Colon (tissue), 2 donors: ENCODE measurements around the gene CARMIL1.

Experiments used
- FAIRE-seq: peaks from 2 replicates; lab custom pipeline; 2012; peaks lifted over from hg19 to GRCh38; lab: Jason Lieb, UNC
- donor health status: control.
- donor health status: control.

CARMIL1 gene

DNA sequence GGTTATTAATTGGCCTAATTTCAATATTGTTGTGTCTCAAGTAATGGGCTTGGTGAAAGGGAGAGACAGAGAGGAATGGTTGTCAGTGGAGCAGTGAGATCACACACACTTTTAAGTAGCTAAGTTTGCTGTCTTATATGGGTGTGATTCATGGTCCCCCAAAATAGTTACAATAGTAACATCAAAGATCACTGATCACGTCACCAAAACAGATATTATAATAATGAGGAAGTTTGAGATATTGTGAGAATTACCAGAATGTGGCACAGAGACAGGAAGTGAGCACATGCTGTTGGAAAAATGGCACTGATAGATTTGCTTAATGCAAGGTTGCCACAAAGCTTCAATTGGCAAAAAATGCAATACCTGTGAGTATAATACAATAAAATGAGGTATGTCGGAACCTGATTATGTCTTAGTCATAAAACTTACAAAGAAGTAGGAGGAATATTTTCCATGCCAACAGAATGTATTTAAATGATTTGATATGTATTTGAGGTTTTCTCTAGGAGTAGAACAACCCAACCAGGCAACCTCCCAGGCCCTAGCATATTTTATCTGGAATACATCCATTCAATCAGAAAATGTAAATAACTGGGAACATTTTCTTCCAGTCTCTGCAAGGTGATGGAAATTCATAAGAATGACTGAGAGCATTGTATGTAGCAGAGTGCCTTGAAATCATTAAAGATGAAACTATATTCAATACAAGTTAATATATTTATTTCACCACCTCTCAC is 167.8 kb downstream of the CARMIL1 start:
- no peak for FAIRE-seq

DNA sequence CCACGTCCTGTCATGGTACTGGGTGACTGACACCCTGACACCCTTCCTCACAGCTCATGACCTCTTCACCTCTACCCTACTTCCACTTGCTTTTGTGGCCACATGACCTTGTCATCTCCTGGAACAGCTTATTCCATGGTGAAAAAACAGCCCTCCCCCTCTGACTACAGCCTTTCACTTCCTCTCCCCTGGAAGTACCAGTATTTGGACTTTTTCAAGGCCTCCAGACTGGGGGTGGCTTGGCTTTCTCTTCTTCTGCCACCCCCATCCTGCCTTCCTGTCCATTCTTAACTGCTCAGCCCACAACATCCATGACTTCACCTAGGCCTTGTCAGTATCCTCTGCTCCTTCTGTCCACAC is 168.4 kb downstream of the CARMIL1 start:
- FAIRE-seq = no peak

DNA sequence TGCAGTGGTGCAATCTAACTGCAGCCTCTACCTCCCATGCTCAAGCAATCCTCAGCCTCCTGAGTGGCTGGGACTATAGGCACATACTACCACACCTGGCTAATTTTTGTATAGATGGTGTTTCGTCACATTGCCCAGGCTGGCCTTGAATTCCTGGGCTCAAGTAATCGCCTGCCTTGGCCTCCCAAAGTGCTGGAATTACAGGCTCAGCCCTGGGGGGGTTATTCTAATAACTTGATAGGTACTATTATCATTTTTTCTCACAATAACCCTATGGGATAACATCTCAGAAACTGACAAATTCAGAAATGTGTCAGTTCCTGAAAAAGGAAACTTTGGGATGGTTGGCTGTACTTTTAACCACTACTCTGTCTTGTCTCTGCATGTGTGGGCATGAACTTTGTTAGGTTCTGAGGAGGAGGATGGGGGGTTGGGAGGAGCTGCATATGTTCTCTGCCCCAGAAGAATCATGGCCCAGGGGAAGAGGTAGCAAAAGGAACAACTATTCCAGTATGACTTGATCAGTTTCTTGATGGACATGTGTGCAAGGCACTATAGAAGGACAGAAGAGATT is 169.9 kb downstream of the CARMIL1 start:
- FAIRE-seq = no peak

DNA sequence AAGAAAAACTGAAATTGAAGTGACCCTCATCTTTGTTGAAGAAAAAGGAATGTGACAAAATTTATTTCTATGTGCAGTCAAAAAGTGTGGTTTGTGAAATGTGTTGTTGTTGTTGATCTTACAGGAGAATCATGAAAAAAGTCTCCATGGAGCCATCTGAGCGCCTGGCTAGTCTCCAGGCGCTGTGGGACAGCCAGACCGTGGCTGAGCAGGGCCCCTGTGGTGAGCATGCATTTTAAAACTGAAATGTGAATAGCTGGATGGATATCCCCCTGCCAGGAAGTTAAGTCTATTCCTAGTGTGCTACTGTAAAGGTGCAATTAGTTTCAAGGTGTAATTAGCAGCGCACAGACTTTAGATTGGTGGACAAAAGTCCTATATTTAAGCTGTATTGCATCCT is 170.6 kb downstream of the CARMIL1 start:
- no peak for FAIRE-seq

DNA sequence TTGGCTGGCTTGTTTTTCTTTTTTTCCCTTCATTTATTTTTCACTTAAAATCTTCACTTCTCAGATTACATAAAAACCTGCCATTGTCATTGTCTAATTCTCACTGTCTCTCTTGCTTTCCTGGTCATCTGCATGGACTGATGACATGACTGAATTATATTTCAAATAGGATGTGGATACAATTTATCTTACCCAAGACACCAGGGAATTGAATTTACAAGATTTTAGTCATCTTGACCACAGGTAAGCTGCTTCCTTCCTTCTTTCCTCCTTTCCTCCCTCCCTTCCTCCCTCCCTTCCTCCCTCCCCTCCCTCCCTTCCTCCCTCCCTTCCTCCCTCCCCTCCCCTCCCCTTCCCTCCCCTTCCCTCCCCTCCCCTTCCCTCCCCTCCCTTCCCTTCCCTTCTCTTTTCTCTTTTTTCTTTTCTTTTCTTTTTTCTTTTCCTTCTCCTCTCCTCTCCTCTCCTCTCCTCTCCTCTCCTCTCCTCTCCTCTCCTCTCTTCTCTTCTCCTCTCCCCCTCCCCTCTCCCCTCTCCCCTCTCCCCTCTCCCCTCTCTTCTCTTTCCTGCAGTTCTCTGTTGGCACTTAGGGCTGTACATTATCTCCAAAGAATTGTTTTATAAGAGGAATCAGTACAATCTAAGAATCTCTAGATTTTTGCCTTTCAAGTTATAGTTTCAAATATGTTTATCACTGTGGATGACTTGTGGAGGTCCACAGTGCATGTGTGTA is 171.5 kb downstream of the CARMIL1 start:
- no peak for FAIRE-seq

DNA sequence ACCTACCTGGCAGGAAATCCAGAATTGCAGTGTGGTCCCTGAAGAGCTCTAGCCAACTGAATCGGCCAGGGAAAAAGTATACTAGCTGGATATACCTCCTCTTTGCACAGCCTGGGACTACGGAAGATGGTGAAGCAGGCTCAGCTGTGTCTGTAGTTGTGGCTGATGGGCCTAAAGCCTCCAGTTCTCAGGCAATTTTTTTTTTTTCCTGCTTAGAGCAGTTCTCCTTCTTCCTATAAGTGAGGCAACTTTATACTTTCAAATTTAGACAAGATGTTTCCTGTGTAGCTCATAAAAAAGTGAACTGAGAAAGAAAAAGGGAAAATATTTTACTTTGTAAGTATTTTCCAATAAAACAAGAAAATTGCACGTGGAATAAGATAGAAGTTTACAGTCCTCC is 172.9 kb downstream of the CARMIL1 start:
- no peak for FAIRE-seq

DNA sequence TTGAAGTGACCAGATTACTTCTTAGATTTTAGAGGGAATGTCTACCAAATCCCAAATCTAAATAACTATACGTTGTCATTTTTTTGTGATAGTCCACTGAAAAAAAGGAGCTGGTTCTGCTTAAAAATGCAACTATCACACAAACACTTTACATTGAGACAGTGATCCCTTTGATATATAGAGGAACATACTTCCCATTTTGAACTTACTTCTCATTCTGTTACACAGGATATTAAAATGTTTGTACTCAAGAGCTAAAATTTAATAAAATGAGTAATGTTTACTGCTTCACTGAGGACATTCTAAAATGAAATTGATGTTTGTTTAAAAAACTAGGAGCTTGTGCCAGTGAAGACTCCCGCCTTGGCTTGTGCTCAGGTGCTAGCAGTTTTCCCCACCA is 174.1 kb downstream of the CARMIL1 start:
- no peak for FAIRE-seq

DNA sequence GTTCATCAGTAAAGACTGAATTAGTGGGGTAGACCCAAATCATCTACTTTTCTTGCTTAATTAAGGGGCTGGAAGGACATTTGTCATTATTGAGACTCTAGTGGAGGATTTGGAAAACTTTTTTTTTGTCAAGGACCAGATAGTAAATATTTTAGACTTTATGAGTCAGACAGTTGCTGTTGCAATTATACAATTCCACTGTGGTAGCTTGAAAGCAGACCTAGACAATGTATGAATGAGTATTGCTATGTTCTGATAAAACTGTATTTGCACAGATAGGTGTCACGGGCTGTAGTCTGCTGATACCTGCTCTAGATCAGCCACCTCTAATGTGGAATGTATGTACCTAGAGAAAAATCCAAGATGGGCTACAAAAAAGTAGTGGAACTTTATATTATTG is 175.0 kb downstream of the CARMIL1 start:
- FAIRE-seq = no peak

DNA sequence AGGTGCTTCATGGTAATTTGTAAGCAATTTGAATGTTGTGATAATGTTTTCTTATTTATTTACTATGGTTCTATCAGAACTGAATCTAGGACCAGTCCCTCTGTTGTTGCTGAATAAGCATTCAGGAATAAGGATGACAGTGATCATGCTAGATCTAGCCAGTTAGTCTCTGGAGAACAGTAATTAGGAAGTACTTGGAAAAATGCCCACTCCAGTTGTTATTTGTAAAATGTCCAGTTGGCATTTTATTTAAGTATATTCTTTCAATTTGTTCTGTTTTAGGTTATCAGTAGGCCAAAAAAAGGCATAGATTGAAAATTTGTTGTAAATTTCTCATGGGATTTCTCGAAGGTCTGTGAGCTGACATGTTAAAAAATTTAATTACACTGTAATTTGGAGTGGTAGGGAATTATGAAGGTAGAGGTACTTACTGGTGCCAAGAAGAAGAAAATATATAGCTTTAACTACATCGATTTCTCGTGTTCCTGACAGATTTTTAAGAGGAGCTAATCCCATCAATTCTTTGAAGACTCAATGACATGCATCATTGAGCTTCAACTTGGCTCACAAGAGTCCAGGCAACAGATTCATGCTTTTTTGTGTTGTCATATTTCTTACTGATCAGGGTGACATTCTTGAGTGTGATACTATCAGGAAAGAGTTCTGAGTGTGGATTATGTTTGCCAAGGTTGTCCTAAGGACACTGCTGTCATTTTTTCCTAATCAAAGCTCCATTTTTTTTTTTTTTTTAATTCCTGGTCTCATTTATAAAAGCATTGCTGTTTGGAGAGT is 177.3 kb downstream of the CARMIL1 start:
- no peak for FAIRE-seq

DNA sequence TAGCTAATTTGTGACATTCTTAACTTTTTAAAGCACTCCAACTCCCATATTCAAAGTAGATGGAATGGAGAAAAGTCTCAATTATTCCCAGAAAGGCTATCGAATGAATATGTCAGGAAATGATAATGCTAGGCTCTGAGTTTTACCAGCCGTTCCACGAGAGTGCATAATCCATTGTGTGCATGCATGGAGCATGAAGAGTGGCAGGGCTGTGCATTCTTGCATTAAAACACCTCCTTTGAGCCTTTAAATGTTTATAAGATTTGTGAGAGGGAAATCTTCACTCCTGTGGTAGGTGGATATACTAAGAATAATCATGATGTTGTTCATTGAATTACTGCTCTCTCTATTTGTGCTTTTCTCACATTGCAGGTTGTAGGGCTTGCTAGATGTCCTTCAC is 178.3 kb downstream of the CARMIL1 start:
- FAIRE-seq = no peak

DNA sequence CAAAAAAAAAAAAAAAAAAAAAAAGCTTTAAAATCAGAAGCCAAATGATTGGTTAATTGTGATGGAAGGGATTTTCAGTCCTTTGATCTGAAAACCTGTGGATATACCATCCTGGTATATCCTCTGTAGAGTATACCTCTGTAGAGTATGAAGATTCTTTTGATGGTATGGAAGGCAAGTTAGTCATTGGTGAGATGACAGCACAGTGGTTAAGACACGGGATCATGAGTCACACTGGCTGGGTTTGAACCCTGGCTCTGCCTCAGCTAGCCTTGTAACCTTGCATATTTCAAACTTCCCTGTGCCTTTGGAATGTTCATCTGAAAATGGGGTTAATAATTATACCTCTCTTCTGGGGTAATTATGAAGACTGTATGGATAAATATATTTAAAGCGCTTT is 179.3 kb downstream of the CARMIL1 start:
- FAIRE-seq = no peak

DNA sequence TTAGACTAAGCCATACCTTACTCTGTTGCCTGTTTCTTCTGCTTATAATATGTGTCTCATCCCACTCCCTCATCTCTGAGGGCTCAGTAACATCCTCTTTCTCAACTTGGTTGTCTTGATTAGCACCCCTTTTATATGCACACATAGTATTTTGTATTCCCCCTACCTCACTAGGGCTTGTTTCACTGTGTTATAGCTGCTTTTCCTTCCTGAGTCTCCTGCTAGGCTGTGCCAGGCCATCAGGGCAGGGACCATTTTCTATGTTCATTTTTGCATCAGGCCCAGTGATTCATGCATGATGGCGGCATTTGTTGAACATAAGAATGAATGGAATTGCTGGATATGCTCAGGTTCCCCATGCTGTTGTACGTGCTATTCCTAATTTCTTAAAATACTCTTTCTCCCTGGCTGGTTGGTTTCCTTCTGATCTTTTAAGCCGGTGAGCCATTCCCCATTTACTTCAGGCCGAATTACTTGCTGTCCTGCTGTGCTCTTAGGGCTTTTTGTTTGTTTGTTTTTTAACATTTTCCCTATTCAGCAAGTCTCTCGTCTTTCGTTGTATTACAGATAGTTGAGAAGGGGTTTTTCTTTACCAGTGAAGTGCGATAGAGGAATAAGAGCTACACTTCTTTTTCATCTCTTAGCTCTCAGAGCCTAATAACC is 183.2 kb downstream of the CARMIL1 start:
- no peak for FAIRE-seq

DNA sequence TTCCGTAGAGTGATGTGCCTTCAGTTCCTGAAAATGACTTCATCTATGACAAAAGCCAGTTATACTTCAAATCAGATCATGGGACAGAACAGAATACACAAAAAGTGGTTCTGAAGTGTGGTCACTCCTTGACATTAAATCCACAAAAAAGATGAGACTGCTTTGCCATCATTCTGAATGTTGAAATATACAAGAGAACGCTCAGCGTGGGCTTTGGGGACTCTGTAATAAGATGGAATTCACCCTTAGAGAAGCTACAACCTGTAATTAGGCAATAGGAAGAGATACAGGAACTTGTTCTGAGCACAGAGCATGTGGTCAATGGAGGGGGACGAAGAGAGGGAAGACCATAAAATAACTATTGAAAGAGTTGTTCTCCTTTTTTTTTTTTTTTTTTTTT is 184.3 kb downstream of the CARMIL1 start:
- no peak for FAIRE-seq

DNA sequence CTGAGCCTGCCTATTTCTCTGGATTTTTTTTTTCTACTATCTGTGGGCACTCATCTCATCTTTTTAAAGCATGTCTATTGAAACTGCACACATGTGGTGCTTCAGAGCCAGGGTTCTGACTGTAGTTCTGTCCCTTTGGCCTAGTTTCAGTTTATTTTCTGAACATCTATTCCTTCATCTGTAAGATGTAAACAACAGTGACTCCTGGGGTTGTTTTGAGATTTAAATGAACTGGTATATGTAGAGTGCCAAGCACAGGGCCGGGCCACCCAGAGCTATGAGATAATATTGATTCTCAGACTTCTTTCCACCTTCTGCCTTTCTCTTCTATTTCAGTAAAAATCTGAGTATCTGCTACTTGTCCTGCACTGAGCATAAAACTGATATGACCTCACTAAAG is 185.1 kb downstream of the CARMIL1 start:
- FAIRE-seq = no peak

DNA sequence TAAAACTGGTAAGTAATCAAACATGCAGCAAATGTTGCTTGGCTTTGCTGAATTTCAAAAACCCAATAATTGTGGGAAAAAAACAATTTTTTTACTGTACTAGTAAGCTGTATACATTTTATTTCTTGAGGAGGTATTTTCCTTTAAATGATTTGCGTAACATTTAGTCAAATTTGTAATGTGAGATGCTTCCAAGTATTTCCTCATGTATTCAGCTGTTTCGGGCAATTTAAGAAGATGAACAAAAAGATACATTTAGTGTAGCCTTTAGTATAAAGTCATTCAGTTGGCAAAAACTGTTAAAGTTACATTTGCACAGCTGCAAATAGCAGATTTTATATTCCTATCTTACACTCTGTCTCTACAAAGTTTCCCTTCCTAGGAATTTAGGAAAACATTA is 186.8 kb downstream of the CARMIL1 start:
- FAIRE-seq = no peak

DNA sequence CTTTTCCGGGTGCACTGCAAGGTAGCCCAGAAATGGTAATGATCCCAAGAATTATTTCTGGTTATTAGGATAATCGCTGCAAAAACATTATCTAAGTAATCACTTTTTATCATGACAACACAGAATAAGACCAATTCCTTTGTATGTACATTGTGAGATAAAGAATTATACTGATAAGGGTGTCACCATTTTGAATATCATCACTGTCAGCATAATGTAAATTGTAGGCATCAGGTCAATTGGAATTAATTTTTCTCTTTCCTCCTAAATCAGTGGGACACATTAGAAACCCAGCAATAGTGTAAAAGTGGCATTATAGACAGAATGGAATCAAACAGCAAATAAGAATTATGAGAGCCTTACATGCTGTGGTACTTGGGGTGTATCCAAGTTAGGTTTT is 189.7 kb downstream of the CARMIL1 start:
- no peak for FAIRE-seq

DNA sequence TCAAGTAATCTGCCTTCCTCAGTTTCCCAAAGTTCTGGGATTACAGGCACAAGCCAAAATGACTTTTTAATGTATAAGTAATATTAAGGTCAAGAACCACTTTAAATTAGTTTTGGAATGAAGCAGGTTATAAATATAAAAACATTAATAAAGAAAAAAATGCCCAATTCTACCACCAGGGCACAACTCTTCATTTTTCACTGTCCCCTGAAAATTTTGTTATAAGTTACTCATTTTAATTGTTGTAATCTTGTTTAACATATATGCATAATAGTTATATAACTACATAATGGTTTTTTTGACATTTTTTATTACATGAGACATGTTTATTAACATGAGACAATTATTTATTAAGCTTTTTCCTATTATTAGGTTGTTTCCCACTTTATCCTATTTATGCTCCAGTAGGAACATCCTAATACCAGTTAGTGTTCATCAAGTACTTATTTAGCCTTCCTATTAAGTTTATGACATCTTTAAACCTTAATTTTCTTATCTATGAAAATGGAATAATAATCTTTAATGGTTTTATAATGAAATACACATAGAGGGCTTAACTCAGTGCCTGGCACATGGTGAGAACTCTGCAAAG is 190.7 kb downstream of the CARMIL1 start:
- no peak for FAIRE-seq

DNA sequence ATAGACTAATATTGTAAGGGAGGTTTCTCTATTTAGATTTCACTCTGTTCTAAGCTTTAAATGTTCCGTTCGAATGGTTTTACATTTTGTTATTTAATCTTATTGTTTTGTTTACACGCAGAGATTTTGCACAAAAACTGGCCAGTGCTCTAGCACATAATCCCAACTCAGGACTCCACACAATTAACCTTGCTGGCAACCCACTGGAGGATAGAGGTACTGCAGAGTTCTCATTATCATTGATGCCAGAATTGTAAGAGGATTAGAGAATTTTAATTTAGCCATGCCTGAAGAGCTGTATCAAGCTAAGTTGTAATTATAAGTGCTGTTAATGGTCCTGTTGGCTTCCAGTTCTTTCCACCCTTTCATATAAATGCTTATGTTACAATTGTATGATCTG is 193.1 kb downstream of the CARMIL1 start:
- FAIRE-seq = no peak

DNA sequence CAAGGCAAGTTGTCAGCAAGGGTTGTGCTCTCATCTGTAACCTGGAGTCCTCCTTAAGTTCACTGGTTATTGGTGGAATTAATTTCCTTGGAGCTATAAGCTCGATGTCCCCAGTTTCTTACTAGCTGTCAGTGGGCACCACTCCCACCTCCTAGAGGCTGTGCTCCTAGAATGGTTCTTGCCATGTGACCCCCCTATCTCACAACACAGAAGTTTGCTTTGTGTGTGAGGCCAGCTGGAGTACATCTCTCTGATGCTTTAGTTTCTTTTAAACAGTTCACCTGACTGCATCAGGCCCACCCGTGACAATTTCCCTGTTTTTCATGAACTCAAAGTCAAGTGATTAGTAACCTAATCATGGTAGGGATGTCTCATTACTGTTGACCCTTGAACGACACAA is 193.7 kb downstream of the CARMIL1 start:
- no peak for FAIRE-seq

DNA sequence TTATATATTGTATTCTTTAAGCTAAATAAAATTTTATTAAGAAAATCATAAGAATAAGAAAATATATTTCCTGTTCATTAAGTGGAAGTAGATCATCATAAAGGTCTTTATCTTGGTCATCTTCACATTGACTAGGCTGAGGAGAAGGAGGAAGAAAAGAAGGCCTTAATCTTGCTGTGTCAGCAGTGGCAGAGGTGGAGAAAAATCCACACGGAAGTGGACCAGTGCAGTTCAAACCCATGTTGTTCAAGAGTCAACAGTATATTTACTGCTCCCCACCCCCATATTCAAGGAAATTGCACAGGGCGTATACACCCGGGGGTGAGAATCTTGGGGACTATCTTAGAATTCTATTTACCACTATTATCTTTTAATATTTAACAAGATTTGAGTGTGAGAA is 194.3 kb downstream of the CARMIL1 start:
- no peak for FAIRE-seq

DNA sequence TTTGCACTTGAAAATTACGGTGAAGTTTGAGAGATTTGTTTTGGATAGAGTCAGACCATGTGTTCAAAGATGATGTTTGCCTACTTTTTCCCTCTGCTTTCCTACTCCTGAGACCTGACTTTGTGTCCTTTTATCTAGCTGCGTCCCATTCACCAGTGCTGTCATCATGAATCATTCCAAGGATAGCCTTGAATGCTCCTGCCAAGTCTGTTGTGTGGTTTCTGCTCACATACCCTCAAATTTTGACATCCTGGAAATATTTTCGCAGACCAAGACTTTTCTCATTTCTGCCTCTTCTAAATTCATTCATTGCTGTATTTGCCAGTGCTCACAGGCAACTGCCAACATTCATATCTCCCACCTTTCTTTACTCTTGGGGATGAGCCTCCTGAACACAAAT is 197.0 kb downstream of the CARMIL1 start:
- FAIRE-seq = no peak

DNA sequence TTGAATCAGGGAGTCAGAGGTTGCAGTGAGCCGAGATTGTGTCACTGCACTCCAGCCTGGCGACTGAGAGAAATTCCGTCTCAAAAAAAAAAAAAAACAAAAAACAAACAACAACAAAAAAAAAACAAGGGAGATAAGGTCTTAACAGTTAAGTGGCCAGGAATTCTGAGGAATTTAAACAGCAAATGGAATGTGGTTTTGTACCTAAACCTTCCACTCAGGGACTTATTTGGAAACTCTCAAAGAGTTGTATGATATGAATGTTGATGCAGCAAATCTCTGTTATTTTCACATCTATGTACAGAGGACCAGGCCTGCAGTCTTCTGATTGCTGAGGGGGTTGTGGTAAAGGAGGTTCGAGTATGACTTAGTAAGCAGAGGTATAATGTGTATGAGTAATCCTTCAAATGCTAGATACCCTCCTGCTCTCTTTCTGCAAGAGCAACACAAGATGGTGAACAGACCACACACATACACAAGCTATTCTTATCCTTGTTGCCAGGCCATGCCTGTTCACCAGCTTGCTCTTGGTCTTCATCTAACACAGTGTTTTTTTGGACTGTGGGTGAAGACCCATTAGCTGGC is 197.9 kb downstream of the CARMIL1 start:
- FAIRE-seq = no peak
